ENCODE measurements around the gene ASXL1. TPM values are rescaled to one million over a fixed set of nuclear protein-coding genes. Genes with fewer than 3 reads are reported as not detected.

Gene ASXL1
- total and polyA plus RNA-seq, 3 experiments from 2014 or later = 19.8 to 133 (median 131) TPM

DNA sequence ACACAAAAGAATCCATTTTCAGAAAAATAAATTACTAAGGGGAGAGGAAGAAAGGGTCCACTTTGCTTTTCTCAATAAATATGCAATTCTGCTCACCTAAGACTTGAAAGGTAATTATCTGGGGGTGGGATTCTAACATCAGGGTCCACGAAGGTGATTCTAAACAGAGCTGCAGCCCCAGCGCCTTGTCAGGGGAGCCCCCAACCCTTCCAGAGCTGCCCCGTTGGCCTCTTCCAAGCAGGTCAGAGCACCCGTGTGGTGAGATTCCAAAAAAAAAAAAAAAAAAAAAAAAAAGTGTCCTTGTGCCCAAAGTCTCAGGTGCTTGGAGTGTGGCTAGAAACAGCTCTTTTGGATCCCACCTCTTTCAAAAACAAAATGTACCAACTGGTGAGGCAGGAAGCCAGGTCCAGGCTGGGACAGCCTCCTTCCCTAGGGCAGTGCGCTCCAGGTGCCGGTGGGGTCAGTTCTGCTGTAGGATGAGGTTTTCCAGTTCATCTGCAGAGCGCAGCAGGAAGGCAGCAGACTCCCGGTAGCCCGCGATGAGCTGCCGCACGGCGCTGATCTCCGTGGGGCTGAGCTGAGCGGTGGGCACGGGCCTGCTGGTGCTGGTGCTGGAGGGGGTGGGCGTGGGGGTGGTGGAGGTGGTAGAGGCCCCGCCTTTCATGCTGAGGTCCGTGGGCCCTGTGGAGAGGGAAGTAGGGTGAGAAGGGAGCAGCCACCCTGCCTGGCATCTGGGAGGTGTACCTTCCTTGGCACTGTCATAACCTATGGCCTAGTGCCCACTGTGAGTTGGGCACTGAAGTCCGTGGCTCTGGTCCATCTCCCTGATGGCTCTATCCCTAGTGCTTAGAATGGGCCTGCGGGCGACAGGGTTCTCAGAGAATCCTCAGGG, 89.3 kb downstream of the ASXL1 start:
- no peak overlapping the region for H3K27ac ChIP-seq (ENCODE audit: low read depth, low read length)
- Mint-ChIP-seq H3K4me1 (peaks cover 10 to 38% (median 27%) of the 10 kb centered on the region in 3 donors), H3K27me3 (no peaks in the 10 kb centered on the region), H3K36me3 (peaks cover 0 to 89% (median 8%) of the 10 kb centered on the region in 3 donors), H3K9me3 (no peaks in the 10 kb centered on the region), H3K27ac (peak overlapping the region in 6 of 8 donors; percentile 30 to 88 (median 68)), H3K4me3 (peak overlapping the region in 1 of 7 donors; percentile 69)
- no peaks in the 10 kb centered on the region for H3K9me3 ChIP-seq (ENCODE audit: low read length)
- no peaks in the 10 kb centered on the region for H3K27me3 ChIP-seq (ENCODE audit: insufficient read depth, low read length, poor library complexity, severe bottlenecking)
- ChIA-PET CTCF (no interaction called here), POLR2A (no interaction called here)
- H3K4me3 ChIP-seq (ENCODE audit: low read length) = no peak overlapping the region
- H3K36me3 ChIP-seq (ENCODE audit: insufficient read depth, low read length) = peaks cover 25% of the 10 kb centered on the region
- no peak for DNase-seq
- no peaks in the 10 kb centered on the region for H3K4me1 ChIP-seq (ENCODE audit: insufficient read depth, low read length)

DNA sequence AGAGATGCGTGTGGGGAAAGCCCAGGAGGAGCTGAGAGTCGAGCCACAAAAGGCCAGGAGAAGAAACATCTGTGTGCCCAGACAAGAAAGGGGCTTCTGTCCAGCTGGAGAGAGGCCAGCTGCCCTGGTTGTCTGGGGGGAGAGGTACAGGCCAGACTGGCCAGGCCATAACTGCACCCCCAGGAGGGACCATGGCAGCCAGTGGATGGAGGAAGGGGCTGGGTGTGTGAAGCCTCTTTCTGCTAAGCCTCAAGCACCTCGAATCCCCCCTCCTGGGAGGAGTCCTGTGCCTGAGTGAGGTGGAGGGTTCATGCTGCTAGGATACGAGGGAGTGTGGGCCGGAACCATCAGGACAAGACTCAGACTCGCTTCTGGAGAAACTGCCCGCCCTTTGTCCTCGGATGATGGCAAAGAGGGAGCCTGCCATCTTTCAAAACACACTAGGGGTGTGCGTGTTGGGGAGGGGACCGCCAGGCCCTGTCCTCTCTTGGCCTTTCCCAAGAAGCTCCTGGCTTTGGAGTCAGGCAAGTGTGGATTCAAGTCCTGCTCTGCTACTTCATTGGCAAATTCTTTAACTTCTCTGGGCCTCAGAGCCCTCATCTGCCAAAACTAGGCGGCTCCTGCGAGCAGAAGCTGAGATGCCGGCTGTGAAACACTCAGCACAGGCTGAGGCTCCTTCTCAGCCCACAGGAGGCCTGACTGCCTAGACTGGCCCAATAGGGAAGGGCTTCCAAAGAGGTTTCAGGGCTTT, 90.3 kb downstream of the ASXL1 start:
- no peak for DNase-seq
- Mint-ChIP-seq H3K4me3 (no peak overlapping the region), H3K27ac (peak overlapping the region in 6 of 8 donors; percentile 6 to 88 (median 68)), H3K4me1 (peaks cover 10 to 27% (median 19%) of the 10 kb centered on the region in 3 donors), H3K27me3 (no peaks in the 10 kb centered on the region), H3K9me3 (no peaks in the 10 kb centered on the region), H3K36me3 (peaks cover 0 to 91% (median 8%) of the 10 kb centered on the region in 3 donors)
- Histone ChIP-seq H3K36me3 (ENCODE audit: insufficient read depth, low read length) (peaks cover 35% of the 10 kb centered on the region), H3K27me3 (ENCODE audit: insufficient read depth, low read length, poor library complexity, severe bottlenecking) (no peaks in the 10 kb centered on the region), H3K4me3 (ENCODE audit: low read length) (no peak overlapping the region), H3K27ac (ENCODE audit: low read depth, low read length) (no peak overlapping the region), H3K4me1 (ENCODE audit: insufficient read depth, low read length) (no peaks in the 10 kb centered on the region), H3K9me3 (ENCODE audit: low read length) (no peaks in the 10 kb centered on the region)
- ChIA-PET POLR2A (interaction anchor here (0.6 kb wide), 1 partner anchor 85 kb away, joined by 4 read pairs; no protein-coding TSS in a partner anchor), CTCF (no interaction called here)

DNA sequence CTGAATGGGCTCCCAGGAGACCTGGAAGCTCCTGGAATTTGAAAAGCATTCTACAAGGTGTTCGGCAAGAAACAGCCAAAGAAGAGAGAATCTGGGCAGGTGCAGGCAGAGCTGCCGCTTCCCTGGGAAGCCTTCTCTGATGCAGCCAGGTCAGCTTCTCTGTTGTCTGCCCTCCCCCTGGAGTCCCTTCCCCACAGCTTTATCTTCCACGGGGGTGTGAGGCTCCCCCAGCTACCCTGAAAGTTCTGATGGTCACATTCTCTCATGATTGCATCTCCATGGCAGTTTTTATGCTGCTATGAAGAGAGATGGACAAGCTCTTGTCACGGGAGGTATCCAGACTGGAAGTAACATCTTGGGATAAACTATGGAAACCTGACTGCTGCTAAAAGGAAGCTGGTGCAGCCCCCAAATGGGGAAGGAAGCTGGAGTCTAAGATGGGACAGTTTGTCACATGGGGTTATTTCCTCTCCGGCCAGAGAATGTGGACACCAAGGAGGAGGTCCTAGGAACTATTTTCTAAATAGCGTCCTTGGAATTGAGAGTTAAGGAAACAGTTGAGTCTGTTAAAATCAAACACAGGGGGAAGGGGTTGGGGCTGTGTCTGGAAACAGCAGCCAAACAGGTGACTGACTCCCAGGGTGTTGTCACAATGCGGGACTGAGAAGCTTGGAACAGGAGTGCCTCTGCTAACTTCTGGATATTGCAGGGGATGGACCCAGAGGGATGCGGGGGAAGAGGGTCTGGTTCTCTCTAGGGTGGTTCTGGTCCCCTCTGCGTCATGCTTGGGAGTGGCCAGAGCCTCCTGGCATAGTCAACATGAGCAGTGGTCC, 91.1 kb downstream of the ASXL1 start:
- Mint-ChIP-seq H3K27ac (peak overlapping the region in 7 of 8 donors; percentile 10 to 85 (median 32)), H3K36me3 (peaks cover 0 to 93% (median 8%) of the 10 kb centered on the region in 3 donors), H3K9me3 (no peaks in the 10 kb centered on the region), H3K4me3 (no peak overlapping the region), H3K27me3 (no peaks in the 10 kb centered on the region), H3K4me1 (peaks cover 7 to 21% (median 11%) of the 10 kb centered on the region in 3 donors)
- DNase-seq = no peak
- no peaks in the 10 kb centered on the region for H3K9me3 ChIP-seq (ENCODE audit: low read length)
- no peak overlapping the region for H3K4me3 ChIP-seq (ENCODE audit: low read length)
- H3K27ac ChIP-seq (ENCODE audit: low read depth, low read length) = no peak overlapping the region
- CTCF ChIA-PET = no interaction called here
- H3K27me3 ChIP-seq (ENCODE audit: insufficient read depth, low read length, poor library complexity, severe bottlenecking) = no peaks in the 10 kb centered on the region
- no peaks in the 10 kb centered on the region for H3K4me1 ChIP-seq (ENCODE audit: insufficient read depth, low read length)
- POLR2A ChIA-PET = interaction anchor here (0.6 kb wide), 1 partner anchor 86 kb away, joined by 4 read pairs; no protein-coding TSS in a partner anchor
- H3K36me3 ChIP-seq (ENCODE audit: insufficient read depth, low read length) = peaks cover 35% of the 10 kb centered on the region

DNA sequence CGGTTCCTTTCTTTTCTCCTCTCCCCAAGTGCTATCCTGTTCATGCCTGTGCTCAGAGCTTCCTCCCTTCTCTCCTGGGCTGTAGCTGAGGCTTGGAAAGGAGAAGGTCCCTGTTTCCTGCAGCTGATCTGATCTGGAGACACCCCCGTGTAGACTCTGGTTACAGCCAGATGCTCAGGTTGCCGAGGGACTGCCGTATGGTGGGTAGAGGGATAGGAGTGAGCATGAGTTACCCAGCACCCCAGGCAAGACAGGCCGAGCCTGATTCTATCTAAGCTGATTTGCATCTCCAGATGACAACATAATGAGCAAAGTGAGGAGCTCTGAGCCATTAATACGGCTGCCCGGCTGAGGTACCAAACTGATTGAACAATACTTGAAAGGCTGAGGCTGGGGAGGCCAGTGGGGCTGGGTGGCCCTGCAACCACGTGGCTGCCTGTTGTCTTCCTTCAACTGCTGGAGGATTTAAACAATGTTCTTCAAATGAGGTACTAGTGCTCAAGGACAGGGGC, 91.8 kb downstream of the ASXL1 start:
- Mint-ChIP-seq H3K27me3 (no peaks in the 10 kb centered on the region), H3K9me3 (no peaks in the 10 kb centered on the region), H3K36me3 (peaks cover 0 to 94% (median 10%) of the 10 kb centered on the region in 3 donors), H3K4me1 (peaks cover 9 to 15% (median 11%) of the 10 kb centered on the region in 3 donors), H3K4me3 (no peak overlapping the region), H3K27ac (peak overlapping the region; percentile 32 to 85 (median 70))
- CTCF ChIA-PET = no interaction called here
- no peaks in the 10 kb centered on the region for H3K4me1 ChIP-seq (ENCODE audit: insufficient read depth, low read length)
- no peak overlapping the region for H3K4me3 ChIP-seq (ENCODE audit: low read length)
- POLR2A ChIA-PET = no interaction called here
- DNase-seq = peak in 1 of 5 donors; percentile 43
- H3K27me3 ChIP-seq (ENCODE audit: insufficient read depth, low read length, poor library complexity, severe bottlenecking) = no peaks in the 10 kb centered on the region
- no peak overlapping the region for H3K27ac ChIP-seq (ENCODE audit: low read depth, low read length)
- no peaks in the 10 kb centered on the region for H3K9me3 ChIP-seq (ENCODE audit: low read length)
- H3K36me3 ChIP-seq (ENCODE audit: insufficient read depth, low read length) = peaks cover 35% of the 10 kb centered on the region

DNA sequence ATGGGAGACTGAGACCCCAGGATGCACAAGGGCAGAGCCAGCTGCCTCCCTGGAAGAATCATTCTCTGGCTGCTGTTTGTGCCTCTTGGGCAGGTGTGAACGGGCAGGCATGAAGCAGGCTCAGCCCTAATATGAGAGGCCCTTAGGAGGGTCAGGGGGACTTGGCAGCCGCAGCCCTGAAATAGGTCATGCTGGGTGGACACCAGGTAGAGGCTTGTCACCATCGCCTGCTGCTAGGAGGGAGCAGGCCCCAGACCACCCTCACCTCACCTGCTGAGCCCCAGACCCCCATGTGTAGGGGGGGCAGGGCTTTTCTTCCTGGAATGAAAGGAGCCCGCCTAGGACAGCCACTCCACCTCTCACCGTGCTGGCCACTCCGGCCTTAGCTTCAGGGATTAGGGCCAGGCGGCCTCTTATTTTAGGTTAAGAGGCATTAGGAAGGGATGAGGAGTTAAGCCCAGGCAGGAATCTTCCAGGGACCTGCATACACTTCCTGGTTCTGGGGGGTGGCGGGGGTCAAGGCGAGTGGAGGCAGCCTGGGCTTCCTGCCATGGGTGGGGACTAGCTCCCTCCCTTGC, 92.4 kb downstream of the ASXL1 start:
- Histone ChIP-seq H3K36me3 (ENCODE audit: insufficient read depth, low read length) (peaks cover 35% of the 10 kb centered on the region), H3K4me3 (ENCODE audit: low read length) (no peak overlapping the region), H3K27ac (ENCODE audit: low read depth, low read length) (no peak overlapping the region), H3K27me3 (ENCODE audit: insufficient read depth, low read length, poor library complexity, severe bottlenecking) (no peaks in the 10 kb centered on the region), H3K4me1 (ENCODE audit: insufficient read depth, low read length) (no peaks in the 10 kb centered on the region), H3K9me3 (ENCODE audit: low read length) (no peaks in the 10 kb centered on the region)
- Mint-ChIP-seq H3K27me3 (no peaks in the 10 kb centered on the region), H3K4me3 (no peak overlapping the region), H3K4me1 (peaks cover 5 to 9% (median 7%) of the 10 kb centered on the region in 3 donors), H3K27ac (peak overlapping the region; percentile 32 to 85 (median 70)), H3K9me3 (no peaks in the 10 kb centered on the region), H3K36me3 (peaks cover 0 to 94% (median 7%) of the 10 kb centered on the region in 3 donors)
- CTCF ChIA-PET = no interaction called here
- peak in 1 of 5 donors; percentile 39 for DNase-seq
- POLR2A ChIA-PET = no interaction called here

DNA sequence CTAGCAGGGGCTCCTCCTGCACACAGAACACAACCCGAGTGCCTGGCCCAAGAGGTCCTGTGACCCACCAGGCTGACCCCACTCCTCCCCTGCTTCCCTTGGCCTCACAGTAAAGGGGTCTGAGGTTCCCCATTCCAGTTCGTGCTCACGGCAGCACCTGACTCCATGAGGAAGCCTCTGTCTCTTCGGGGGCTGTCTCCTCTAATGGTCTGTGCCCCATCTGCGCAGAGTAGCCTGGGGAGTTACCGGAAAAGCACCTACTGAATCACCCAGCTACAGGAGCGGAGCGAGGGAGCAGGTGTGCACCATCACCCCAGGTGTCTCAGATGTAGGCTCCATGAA, 93.2 kb downstream of the ASXL1 start:
- Mint-ChIP-seq H3K36me3 (peaks cover 0 to 95% (median 7%) of the 10 kb centered on the region in 3 donors), H3K27me3 (no peaks in the 10 kb centered on the region), H3K4me3 (no peak overlapping the region), H3K9me3 (no peaks in the 10 kb centered on the region), H3K27ac (peak overlapping the region in 4 of 8 donors; percentile 1 to 91 (median 42)), H3K4me1 (peaks cover 5 to 8% (median 6%) of the 10 kb centered on the region in 3 donors)
- no peak overlapping the region for H3K27ac ChIP-seq (ENCODE audit: low read depth, low read length)
- H3K27me3 ChIP-seq (ENCODE audit: insufficient read depth, low read length, poor library complexity, severe bottlenecking) = no peaks in the 10 kb centered on the region
- CTCF ChIA-PET = no interaction called here
- POLR2A ChIA-PET = no interaction called here
- peaks cover 33% of the 10 kb centered on the region for H3K36me3 ChIP-seq (ENCODE audit: insufficient read depth, low read length)
- peak in 1 of 5 donors; percentile 33 for DNase-seq
- no peaks in the 10 kb centered on the region for H3K9me3 ChIP-seq (ENCODE audit: low read length)
- no peaks in the 10 kb centered on the region for H3K4me1 ChIP-seq (ENCODE audit: insufficient read depth, low read length)
- no peak overlapping the region for H3K4me3 ChIP-seq (ENCODE audit: low read length)

DNA sequence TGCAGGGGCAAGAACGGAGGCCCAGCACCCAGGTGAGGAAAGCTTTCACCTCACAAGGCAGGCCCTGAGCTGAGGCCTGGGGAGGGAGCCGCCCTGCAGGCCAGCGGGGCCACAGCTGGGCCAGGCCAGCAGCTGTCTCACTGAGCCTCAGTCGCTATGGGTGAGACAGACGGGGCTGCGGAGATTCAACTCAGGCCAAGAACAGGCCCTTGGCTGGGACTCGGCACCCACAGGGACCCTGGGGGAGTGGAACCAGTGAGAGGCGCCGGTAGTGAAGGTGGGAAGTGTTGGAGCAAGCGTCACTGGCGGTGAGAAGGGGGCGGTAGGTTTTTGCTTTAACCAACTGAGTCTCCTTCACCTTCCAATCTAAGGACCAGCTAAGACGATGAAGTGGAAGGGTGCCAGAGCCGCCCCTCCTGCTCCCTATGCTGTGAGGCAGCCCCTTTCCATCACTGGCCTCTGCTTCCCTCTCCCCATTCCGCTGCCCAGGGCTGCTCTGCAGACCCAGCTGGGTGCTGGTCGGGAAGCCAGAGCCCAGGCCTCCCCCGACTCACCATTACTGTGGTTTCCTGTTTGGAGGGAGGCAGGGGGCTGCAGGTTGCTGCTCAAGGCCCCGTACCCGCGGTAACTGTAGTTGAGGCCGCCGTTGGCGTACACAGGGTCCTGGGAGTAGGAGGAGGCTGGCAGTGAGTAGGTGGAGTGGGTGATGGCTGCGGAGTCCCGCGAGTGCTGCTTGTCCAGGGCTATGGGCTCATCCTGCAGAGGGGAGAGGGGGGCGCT, 93.7 kb downstream of the ASXL1 start:
- DNase-seq = peak in 1 of 5 donors; percentile 47
- ChIA-PET CTCF (no interaction called here), POLR2A (no interaction called here)
- Mint-ChIP-seq H3K4me3 (no peak overlapping the region), H3K27ac (peak overlapping the region in 4 of 8 donors; percentile 11 to 70 (median 68)), H3K27me3 (no peaks in the 10 kb centered on the region), H3K36me3 (peaks cover 0 to 90% (median 6%) of the 10 kb centered on the region in 3 donors), H3K9me3 (no peaks in the 10 kb centered on the region), H3K4me1 (peaks cover 1 to 4% (median 3%) of the 10 kb centered on the region in 3 donors)
- H3K27me3 ChIP-seq (ENCODE audit: insufficient read depth, low read length, poor library complexity, severe bottlenecking) = no peaks in the 10 kb centered on the region
- no peaks in the 10 kb centered on the region for H3K4me1 ChIP-seq (ENCODE audit: insufficient read depth, low read length)
- no peaks in the 10 kb centered on the region for H3K9me3 ChIP-seq (ENCODE audit: low read length)
- H3K4me3 ChIP-seq (ENCODE audit: low read length) = no peak overlapping the region
- H3K27ac ChIP-seq (ENCODE audit: low read depth, low read length) = no peak overlapping the region
- peaks cover 28% of the 10 kb centered on the region for H3K36me3 ChIP-seq (ENCODE audit: insufficient read depth, low read length)

Measured in CD8-positive, alpha-beta memory T cell (primary cell).